Upper lobe of left lung (tissue), 6 donors: ENCODE data around the gene RHOT2. TPM values are rescaled to one million over a fixed set of nuclear protein-coding genes. Genes with fewer than 3 reads are reported as not detected.

Source experiments
- ATAC-seq, 2 donors: fragments of 200-7000 bp; cut with Tn5 transposase; one replicate each; pipeline ENCODE4 v1.9.1; 2022; ENCODE audit warnings: mild to moderate bottlenecking in 2 of 2, moderate library complexity in 2 of 2; ENCODE audit not compliant: low FRiP score in 2 of 2
- DNase-seq, 2 donors: peaks; one replicate each; pipeline ENCODE4 v3.0.0-alpha.2; 2019 to 2020
- H3K27ac ChIP-seq, 4 donors: fragments of 200-600 bp; sonication (generic); one replicate each; pipeline ENCODE4 v1.5.1; 2016 to 2019
- H3K27me3 ChIP-seq, 4 donors: fragments of 200-600 bp; sonication (generic); one replicate each; pipeline ENCODE4 v1.5.1; 2017 to 2019
- H3K36me3 ChIP-seq, 4 donors: fragments of 200-600 bp; sonication (generic); one replicate each; pipeline ENCODE4 v1.5.1; 2016 to 2019
- H3K4me1 ChIP-seq, 4 donors: fragments of 200-600 bp; sonication (generic); one replicate each; pipeline ENCODE4 v1.5.1; 2018 to 2019
- H3K4me3 ChIP-seq, 4 donors: fragments of 200-600 bp; sonication (generic); one replicate each; pipeline ENCODE4 v1.5.1; 2017 to 2019; ENCODE audit warnings: mild to moderate bottlenecking in 2 of 4, moderate library complexity in 1 of 4
- H3K9me3 ChIP-seq, 4 donors: fragments of 200-600 bp; sonication (generic); one replicate each; pipeline ENCODE4 v1.5.1; 2018 to 2019
- EP300 ChIP-seq, 4 donors: sonication (generic); formaldehyde crosslinking; IDR thresholded peaks; one replicate each; pipeline ENCODE4 v1.5.1; 2017; ENCODE audit warnings: antibody characterized with exemption in 4 of 4, control low read depth in 2 of 4
- POLR2A ChIP-seq, 4 donors: fragments of 450-650 bp; IDR thresholded peaks; one replicate each; pipeline ENCODE4 v1.5.1; 2016 to 2017; ENCODE audit warnings: antibody characterized with exemption in 4 of 4, mild to moderate bottlenecking in 2 of 4
- POLR2AphosphoS5 ChIP-seq, 2 donors: sonication (generic); formaldehyde crosslinking; IDR thresholded peaks; one replicate each; pipeline ENCODE4 v1.5.1; 2017; ENCODE audit warnings: antibody characterized with exemption in 2 of 2
- WGBS, 2 donors: methylation state at CpG; one replicate each; pipeline ENCODE4 v1.1.5; 2017 to 2018; 5-methylcytosine and 5-hydroxymethylcytosine counted together
- total RNA-seq, 6 donors: library from RNA; depleted of rRNA in 4 of 6; stranded (reverse); fragments of >200 nt in 4 of 6; gene quantifications; one replicate each; pipeline versions ENCODE4 v1.1.0 to v1.2.1, GENCODE V29; 2016 to 2021
- TF ChIP-seq, protein P1 (sequence below), 6 experiments: fragments of 450-650 bp in 4 of 6; fragments of 200-600 bp in 2 of 6; sonication (generic) in 2 of 6; IDR thresholded peaks; one replicate each; pipeline ENCODE4 v1.5.1; 2016 to 2019; ENCODE audit warnings: antibody characterized with exemption in 6 of 6
- donor health status: DM: no; HTN: no; CAD: no; lungs with moderate emphysema.
- donor health status: DM: no; HTN: yes; CAD: no; lungs with severe emphysema.

RHOT2 gene
- total RNA-seq, 6 donors from 2014 or later, result 53.0 to 535 (median 107) TPM

DNA sequence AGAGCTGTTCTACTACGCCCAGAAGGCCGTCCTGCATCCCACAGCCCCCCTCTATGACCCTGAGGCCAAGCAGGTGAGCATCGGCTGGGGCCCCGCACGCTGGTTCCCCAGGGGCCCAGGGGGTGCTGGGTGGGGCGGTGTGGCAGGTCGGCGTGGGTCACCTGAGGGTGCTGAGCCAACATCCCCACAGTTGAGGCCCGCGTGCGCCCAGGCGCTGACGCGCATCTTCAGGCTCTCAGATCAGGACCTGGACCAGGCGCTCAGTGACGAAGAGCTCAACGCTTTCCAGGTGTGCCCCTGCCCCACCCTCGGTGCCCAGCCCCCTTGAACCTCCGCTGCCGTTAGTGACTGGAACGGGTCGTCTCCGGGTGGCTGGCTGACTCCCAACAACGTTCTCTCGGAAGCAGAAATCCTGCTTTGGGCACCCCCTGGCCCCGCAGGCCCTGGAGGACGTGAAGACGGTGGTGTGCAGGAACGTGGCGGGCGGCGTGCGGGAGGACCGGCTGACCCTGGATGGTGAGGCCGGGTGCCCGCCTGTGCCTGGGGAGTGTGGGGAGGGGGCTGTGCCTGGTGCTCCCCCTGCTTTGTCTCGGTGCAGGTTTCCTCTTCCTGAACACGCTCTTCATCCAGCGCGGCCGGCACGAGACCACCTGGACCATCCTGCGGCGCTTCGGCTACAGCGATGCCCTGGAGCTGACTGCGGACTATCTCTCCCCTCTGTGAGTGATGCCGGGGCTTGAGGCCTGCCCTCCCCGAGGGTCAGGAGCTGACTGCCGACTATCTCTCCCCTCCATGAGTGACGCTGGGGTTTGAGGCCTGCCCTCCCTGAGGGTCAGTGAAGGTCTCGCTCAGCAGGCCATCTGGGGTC, 2.8 kb downstream of the RHOT2 start:
- peaks cover 25 to 39% (median 26%) of the 10 kb centered on the region in 4 donors for H3K4me1 ChIP-seq
- TF ChIP-seq POLR2A (IDR thresholded peaks at IDR 0.05) (no peak), EP300 (IDR thresholded peaks at IDR 0.05) (no peak), POLR2AphosphoS5 (IDR thresholded peaks at IDR 0.05) (no peak)
- TF ChIP-seq, protein P1, sequence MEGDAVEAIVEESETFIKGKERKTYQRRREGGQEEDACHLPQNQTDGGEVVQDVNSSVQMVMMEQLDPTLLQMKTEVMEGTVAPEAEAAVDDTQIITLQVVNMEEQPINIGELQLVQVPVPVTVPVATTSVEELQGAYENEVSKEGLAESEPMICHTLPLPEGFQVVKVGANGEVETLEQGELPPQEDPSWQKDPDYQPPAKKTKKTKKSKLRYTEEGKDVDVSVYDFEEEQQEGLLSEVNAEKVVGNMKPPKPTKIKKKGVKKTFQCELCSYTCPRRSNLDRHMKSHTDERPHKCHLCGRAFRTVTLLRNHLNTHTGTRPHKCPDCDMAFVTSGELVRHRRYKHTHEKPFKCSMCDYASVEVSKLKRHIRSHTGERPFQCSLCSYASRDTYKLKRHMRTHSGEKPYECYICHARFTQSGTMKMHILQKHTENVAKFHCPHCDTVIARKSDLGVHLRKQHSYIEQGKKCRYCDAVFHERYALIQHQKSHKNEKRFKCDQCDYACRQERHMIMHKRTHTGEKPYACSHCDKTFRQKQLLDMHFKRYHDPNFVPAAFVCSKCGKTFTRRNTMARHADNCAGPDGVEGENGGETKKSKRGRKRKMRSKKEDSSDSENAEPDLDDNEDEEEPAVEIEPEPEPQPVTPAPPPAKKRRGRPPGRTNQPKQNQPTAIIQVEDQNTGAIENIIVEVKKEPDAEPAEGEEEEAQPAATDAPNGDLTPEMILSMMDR (IDR thresholded peaks at IDR 0.05), result no peak
- DNase-seq (peak in 1 of 2 donors; percentile 83), ATAC-seq (no peak)
- H3K27me3 ChIP-seq, result no peaks in the 10 kb centered on the region
- H3K36me3 ChIP-seq, result peaks cover 24 to 52% (median 46%) of the 10 kb centered on the region in 4 donors
- no peak overlapping the region for H3K4me3 ChIP-seq
- no peaks in the 10 kb centered on the region for H3K9me3 ChIP-seq
- 94 to 95% methylated on average over 27 to 49 of the region's 52 CpGs for WGBS, 2 donors
- H3K27ac ChIP-seq, result no peak overlapping the region

DNA sequence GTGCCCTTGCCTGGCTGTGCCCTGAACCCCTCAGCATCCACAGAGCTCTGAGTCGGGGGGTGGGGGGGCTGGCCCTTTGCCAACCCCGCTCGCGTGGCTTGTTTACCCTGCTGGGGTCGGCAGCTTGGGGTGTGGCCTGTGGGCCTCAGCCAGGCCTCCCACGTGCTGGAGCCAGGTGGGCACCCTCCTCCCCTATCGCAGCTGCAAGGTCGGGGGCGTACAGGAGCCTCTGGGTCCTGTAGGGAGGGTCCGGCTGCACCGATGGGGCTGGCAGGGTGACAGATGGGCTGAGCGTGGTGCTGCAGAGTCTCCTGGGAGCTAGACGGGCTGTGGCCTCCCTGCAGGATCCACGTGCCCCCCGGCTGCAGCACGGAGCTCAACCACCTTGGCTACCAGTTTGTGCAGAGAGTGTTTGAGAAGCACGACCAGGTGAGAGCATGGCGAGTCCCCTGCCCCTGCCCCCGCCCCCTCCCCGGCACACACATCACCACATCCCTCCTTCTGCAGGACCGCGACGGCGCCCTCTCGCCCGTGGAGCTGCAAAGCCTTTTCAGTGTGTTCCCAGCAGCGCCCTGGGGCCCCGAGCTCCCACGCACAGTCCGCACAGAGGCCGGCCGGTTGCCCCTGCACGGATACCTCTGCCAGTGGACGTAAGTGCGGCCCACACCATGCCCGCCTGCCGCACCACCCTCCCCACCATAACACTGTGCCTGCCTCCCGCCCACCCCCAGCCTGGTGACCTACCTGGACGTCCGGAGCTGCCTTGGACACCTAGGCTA, 3.6 kb downstream of the RHOT2 start:
- DNase-seq, result peak in 1 of 2 donors; percentile 84
- no peaks in the 10 kb centered on the region for H3K27me3 ChIP-seq
- TF ChIP-seq POLR2AphosphoS5 (IDR thresholded peaks at IDR 0.05) (no peak), POLR2A (IDR thresholded peaks at IDR 0.05) (no peak)
- TF ChIP-seq, protein P1 (IDR thresholded peaks at IDR 0.05), result no peak
- H3K36me3 ChIP-seq, result peaks cover 24 to 52% (median 46%) of the 10 kb centered on the region in 4 donors
- H3K4me3 ChIP-seq, result no peak overlapping the region
- H3K9me3 ChIP-seq, result no peaks in the 10 kb centered on the region
- H3K4me1 ChIP-seq, result peaks cover 28 to 47% (median 30%) of the 10 kb centered on the region in 4 donors
- WGBS, 2 donors, result 91 to 97% methylated on average over 6 to 36 of the region's 40 CpGs
- H3K27ac ChIP-seq, result no peak overlapping the region
- ATAC-seq, result no peak

DNA sequence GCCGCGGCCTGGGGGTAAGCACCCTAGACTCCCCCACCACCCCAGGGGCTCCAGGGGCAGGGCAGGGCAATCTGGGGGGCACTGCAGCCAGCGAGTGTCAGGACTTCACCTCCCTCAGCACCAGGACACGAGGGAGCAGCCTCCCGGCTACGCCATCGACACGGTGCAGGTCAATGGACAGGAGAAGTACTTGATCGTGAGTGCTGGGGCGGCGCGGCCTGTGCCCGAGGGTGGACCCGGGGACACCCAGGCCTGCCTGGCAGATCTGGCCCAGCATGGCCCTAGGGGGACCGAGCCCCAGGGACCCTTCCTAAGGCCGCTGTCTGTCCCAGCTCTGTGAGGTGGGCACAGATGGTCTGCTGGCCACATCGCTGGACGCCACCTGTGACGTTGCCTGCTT, 4.4 kb downstream of the RHOT2 start:
- Histone ChIP-seq H3K27ac (no peak overlapping the region), H3K4me3 (no peak overlapping the region), H3K36me3 (peaks cover 24 to 52% (median 46%) of the 10 kb centered on the region in 4 donors), H3K9me3 (no peaks in the 10 kb centered on the region), H3K27me3 (no peaks in the 10 kb centered on the region), H3K4me1 (peaks cover 26 to 50% (median 28%) of the 10 kb centered on the region in 4 donors)
- 97 to 100% methylated on average over 2 to 13 of the region's 19 CpGs for WGBS, 2 donors
- TF ChIP-seq EP300 (IDR thresholded peaks at IDR 0.05), result no peak
- no peak for TF ChIP-seq POLR2AphosphoS5 (IDR thresholded peaks at IDR 0.05)
- TF ChIP-seq POLR2A (IDR thresholded peaks at IDR 0.05), result no peak
- TF ChIP-seq, protein P1 (IDR thresholded peaks at IDR 0.05), result no peak
- no peak for ATAC-seq
- peak in 1 of 2 donors; percentile 84 for DNase-seq

DNA sequence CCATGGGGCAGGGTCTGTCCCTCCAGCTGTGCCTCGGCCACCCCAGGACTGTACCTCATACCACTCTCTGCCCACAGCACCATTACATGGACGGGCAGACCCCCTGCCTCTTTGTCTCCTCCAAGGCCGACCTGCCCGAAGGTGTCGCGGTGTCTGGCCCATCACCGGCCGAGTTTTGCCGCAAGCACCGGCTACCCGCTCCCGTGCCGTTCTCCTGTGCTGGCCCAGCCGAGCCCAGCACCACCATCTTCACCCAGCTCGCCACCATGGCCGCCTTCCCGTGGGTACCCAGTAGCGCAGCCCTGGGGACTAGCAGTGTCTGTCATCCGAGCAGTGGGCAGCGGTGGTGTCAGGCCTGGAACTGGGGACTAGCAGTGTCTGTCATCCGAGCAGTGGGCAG, 4.9 kb downstream of the RHOT2 start:
- peaks cover 22 to 46% (median 24%) of the 10 kb centered on the region in 4 donors for H3K4me1 ChIP-seq

More for the DNA sequence above, 4.9 kb downstream of the RHOT2 start:
- TF ChIP-seq POLR2A (IDR thresholded peaks at IDR 0.05) (no peak), EP300 (IDR thresholded peaks at IDR 0.05) (no peak)
- Histone ChIP-seq H3K27ac (no peak overlapping the region), H3K9me3 (no peaks in the 10 kb centered on the region), H3K27me3 (no peaks in the 10 kb centered on the region), H3K36me3 (peaks cover 24 to 52% (median 46%) of the 10 kb centered on the region in 4 donors), H3K4me3 (no peak overlapping the region)
- ATAC-seq (no peak), DNase-seq (peak in 1 of 2 donors; percentile 82)
- WGBS, 2 donors, result 95 to 99% methylated on average over 20 to 21 of the region's 21 CpGs
